WTC11 (cell line): ENCODE measurements around the gene ANO7. TPM values are rescaled to one million over a fixed set of nuclear protein-coding genes. Genes with fewer than 3 reads are reported as not detected.

Experiments used
- ATAC-seq: fragments of 200-7000 bp; cut with Tn5 transposase; 2 replicates; pipeline ENCODE4 v1.10.0; 2021; ENCODE audit warnings: mild to moderate bottlenecking, moderate library complexity
- CTCF ChIA-PET: fragments of 300-600 bp; sonication (Branson Sonifier 250); formaldehyde crosslinking; loops from one replicate; lab custom pipeline; 2021; ENCODE audit warnings: antibody characterized with exemption; lab: Charles Lee
- POLR2A ChIA-PET: fragments of 350-600 bp; sonication (Branson Sonifier 250); formaldehyde crosslinking; loops from one replicate; lab custom pipeline; 2021; ENCODE audit warnings: antibody characterized with exemption; lab: Charles Lee
- DNase-seq: peaks from one replicate; pipeline ENCODE4 v3.0.0; 2021; ENCODE audit warnings: low spot score
- H3K27ac Mint-ChIP-seq: 2 replicates; pipeline ENCODE4 v1.8.0; 2021; ENCODE audit warnings: mixed read lengths
- H3K27me3 Mint-ChIP-seq: 2 replicates; pipeline ENCODE4 v1.8.0; 2021; ENCODE audit warnings: low read depth, mild to moderate bottlenecking, moderate library complexity, mixed read lengths
- H3K36me3 Mint-ChIP-seq: 2 replicates; pipeline ENCODE4 v1.8.0; 2021; ENCODE audit warnings: mixed read lengths
- H3K4me1 Mint-ChIP-seq: 2 replicates; pipeline ENCODE4 v1.8.0; 2022; ENCODE audit warnings: mixed read lengths
- H3K4me3 Mint-ChIP-seq: 2 replicates; pipeline ENCODE4 v1.8.0; 2021; ENCODE audit warnings: mild to moderate bottlenecking, moderate library complexity, mixed read lengths
- H3K9me3 Mint-ChIP-seq: 2 replicates; pipeline ENCODE4 v1.8.0; 2021; ENCODE audit warnings: mixed read lengths
- CBFB ChIP-seq: sonication (generic); formaldehyde crosslinking; IDR thresholded peaks from 2 replicates; pipeline ENCODE4 v1.8.1; 2022; ENCODE audit warnings: mild to moderate bottlenecking, low read depth, missing genetic modification reagents
- CTCF ChIP-seq: fragments of 200-600 bp; IDR thresholded peaks from 2 replicates; pipeline ENCODE4 v1.8.0; 2022; ENCODE audit warnings: antibody characterized with exemption
- FOXJ3 ChIP-seq: sonication (generic); formaldehyde crosslinking; IDR thresholded peaks from 2 replicates; pipeline ENCODE4 v1.9.0; 2021; ENCODE audit warnings: missing genetic modification reagents, mild to moderate bottlenecking, borderline replicate concordance
- HMGA2 ChIP-seq: fragments of 250-450 bp; sonication (Bioruptor Pico); IDR thresholded peaks from 2 replicates; pipeline ENCODE4 v1.4.0; 2021; ENCODE audit warnings: mild to moderate bottlenecking, moderate library complexity
- IRF2 ChIP-seq: sonication (generic); formaldehyde crosslinking; IDR thresholded peaks from 2 replicates; pipeline ENCODE4 v1.8.0; 2022; ENCODE audit warnings: low read depth, missing genetic modification reagents, borderline replicate concordance
- NR1H2 ChIP-seq: sonication (generic); formaldehyde crosslinking; IDR thresholded peaks from 2 replicates; pipeline ENCODE4 v1.9.0; 2021; ENCODE audit warnings: mild to moderate bottlenecking, moderate library complexity, missing genetic modification reagents
- OVOL2 ChIP-seq: fragments of 250-450 bp; sonication (Bioruptor Pico); IDR thresholded peaks from 2 replicates; pipeline ENCODE4 v1.9.0; 2021; ENCODE audit warnings: mild to moderate bottlenecking, borderline replicate concordance
- SP1 ChIP-seq: sonication (generic); formaldehyde crosslinking; conservative IDR thresholded peaks from 2 replicates; pipeline ENCODE4 v1.8.1; 2022; ENCODE audit warnings: missing genetic modification reagents
- ZBTB21 ChIP-seq: sonication (generic); formaldehyde crosslinking; IDR thresholded peaks from 2 replicates; pipeline ENCODE4 v1.8.1; 2023; ENCODE audit warnings: mild to moderate bottlenecking, missing genetic modification reagents, borderline replicate concordance
- ZNF138 ChIP-seq: sonication (generic); formaldehyde crosslinking; conservative IDR thresholded peaks from 2 replicates; pipeline ENCODE4 v1.8.1; 2022; ENCODE audit warnings: mild to moderate bottlenecking, moderate library complexity, missing genetic modification reagents
- ZNF281 ChIP-seq: sonication (generic); formaldehyde crosslinking; IDR thresholded peaks from 2 replicates; pipeline ENCODE4 v1.8.0; 2023; ENCODE audit warnings: mild to moderate bottlenecking, missing genetic modification reagents
- ZNF317 ChIP-seq: sonication (generic); formaldehyde crosslinking; IDR thresholded peaks from 2 replicates; pipeline ENCODE4 v1.8.1; 2023; ENCODE audit warnings: low read depth, mild to moderate bottlenecking, moderate library complexity, missing genetic modification reagents, borderline replicate concordance
- ZNF671 ChIP-seq: fragments of 250-450 bp; sonication (Bioruptor Pico); IDR thresholded peaks from 2 replicates; pipeline ENCODE4 v1.8.0; 2021; ENCODE audit warnings: mild to moderate bottlenecking
- total RNA-seq: library from RNA; stranded (reverse); gene quantifications from 3 replicates; pipeline ENCODE4 v1.2.3, GENCODE V29; 2021
- TF ChIP-seq, protein P1 (sequence below): sonication (generic); formaldehyde crosslinking; IDR thresholded peaks from 2 replicates; pipeline ENCODE4 v1.8.1; 2023; ENCODE audit warnings: mild to moderate bottlenecking, missing genetic modification reagents, borderline replicate concordance
- TF ChIP-seq, protein P2 (sequence below): sonication (generic); formaldehyde crosslinking; conservative IDR thresholded peaks from 2 replicates; pipeline ENCODE4 v1.8.1; 2023; ENCODE audit warnings: mild to moderate bottlenecking, low read depth, missing genetic modification reagents, moderate library complexity
- TF ChIP-seq, protein P3 (sequence below): fragments of 250-450 bp; sonication (Bioruptor Pico); IDR thresholded peaks from 2 replicates; pipeline ENCODE4 v1.8.0; 2021; ENCODE audit warnings: mild to moderate bottlenecking

Gene ANO7
- total RNA-seq, 1 experiment from 2014 or later: 8.0 TPM

- Mint-ChIP-seq H3K27me3 (no peaks in the 10 kb centered on the region), H3K36me3 (no peaks in the 10 kb centered on the region; the same call in 1 of the 2 replicates)
- no peak for DNase-seq
- ATAC-seq: no peak
- no peak for TF ChIP-seq CTCF
- no peak for TF ChIP-seq OVOL2 (CRISPR knock-in tag)
- no peak for TF ChIP-seq HMGA2 (CRISPR knock-in tag)
- TF ChIP-seq ZBTB21 (CRISPR knock-in tag): no peak
- TF ChIP-seq ZNF317 (CRISPR knock-in tag): no peak
- TF ChIP-seq FOXJ3 (CRISPR knock-in tag): no peak
- TF ChIP-seq, protein P1, sequence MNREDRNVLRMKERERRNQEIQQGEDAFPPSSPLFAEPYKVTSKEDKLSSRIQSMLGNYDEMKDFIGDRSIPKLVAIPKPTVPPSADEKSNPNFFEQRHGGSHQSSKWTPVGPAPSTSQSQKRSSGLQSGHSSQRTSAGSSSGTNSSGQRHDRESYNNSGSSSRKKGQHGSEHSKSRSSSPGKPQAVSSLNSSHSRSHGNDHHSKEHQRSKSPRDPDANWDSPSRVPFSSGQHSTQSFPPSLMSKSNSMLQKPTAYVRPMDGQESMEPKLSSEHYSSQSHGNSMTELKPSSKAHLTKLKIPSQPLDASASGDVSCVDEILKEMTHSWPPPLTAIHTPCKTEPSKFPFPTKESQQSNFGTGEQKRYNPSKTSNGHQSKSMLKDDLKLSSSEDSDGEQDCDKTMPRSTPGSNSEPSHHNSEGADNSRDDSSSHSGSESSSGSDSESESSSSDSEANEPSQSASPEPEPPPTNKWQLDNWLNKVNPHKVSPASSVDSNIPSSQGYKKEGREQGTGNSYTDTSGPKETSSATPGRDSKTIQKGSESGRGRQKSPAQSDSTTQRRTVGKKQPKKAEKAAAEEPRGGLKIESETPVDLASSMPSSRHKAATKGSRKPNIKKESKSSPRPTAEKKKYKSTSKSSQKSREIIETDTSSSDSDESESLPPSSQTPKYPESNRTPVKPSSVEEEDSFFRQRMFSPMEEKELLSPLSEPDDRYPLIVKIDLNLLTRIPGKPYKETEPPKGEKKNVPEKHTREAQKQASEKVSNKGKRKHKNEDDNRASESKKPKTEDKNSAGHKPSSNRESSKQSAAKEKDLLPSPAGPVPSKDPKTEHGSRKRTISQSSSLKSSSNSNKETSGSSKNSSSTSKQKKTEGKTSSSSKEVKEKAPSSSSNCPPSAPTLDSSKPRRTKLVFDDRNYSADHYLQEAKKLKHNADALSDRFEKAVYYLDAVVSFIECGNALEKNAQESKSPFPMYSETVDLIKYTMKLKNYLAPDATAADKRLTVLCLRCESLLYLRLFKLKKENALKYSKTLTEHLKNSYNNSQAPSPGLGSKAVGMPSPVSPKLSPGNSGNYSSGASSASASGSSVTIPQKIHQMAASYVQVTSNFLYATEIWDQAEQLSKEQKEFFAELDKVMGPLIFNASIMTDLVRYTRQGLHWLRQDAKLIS (CRISPR knock-in tag): no peak
- TF ChIP-seq ZNF138 (CRISPR knock-in tag): no peak
- TF ChIP-seq ZNF281 (CRISPR knock-in tag): no peak
- no peak for TF ChIP-seq IRF2
- no peak for TF ChIP-seq NR1H2
- TF ChIP-seq CBFB (CRISPR knock-in tag): no peak
- TF ChIP-seq, protein P2, sequence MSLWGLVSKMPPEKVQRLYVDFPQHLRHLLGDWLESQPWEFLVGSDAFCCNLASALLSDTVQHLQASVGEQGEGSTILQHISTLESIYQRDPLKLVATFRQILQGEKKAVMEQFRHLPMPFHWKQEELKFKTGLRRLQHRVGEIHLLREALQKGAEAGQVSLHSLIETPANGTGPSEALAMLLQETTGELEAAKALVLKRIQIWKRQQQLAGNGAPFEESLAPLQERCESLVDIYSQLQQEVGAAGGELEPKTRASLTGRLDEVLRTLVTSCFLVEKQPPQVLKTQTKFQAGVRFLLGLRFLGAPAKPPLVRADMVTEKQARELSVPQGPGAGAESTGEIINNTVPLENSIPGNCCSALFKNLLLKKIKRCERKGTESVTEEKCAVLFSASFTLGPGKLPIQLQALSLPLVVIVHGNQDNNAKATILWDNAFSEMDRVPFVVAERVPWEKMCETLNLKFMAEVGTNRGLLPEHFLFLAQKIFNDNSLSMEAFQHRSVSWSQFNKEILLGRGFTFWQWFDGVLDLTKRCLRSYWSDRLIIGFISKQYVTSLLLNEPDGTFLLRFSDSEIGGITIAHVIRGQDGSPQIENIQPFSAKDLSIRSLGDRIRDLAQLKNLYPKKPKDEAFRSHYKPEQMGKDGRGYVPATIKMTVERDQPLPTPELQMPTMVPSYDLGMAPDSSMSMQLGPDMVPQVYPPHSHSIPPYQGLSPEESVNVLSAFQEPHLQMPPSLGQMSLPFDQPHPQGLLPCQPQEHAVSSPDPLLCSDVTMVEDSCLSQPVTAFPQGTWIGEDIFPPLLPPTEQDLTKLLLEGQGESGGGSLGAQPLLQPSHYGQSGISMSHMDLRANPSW: no peak
- TF ChIP-seq SP1 (CRISPR knock-in tag): no peak
- TF ChIP-seq, protein P3, sequence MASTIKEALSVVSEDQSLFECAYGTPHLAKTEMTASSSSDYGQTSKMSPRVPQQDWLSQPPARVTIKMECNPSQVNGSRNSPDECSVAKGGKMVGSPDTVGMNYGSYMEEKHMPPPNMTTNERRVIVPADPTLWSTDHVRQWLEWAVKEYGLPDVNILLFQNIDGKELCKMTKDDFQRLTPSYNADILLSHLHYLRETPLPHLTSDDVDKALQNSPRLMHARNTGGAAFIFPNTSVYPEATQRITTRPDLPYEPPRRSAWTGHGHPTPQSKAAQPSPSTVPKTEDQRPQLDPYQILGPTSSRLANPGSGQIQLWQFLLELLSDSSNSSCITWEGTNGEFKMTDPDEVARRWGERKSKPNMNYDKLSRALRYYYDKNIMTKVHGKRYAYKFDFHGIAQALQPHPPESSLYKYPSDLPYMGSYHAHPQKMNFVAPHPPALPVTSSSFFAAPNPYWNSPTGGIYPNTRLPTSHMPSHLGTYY (CRISPR knock-in tag): no peak
- TF ChIP-seq ZNF671 (CRISPR knock-in tag): no peak
- TF ChIP-seq, all 79 proteins: peak for 0
- H3K4me1 Mint-ChIP-seq: peaks cover 27% of the 10 kb centered on the region
- H3K4me3 Mint-ChIP-seq: peak overlapping the region; percentile 93
- ChIA-PET CTCF (interaction anchor here (0.6 to 3.3 kb wide), 11 partner anchors 8 to 553 kb away, joined by 3 to 21 read pairs (median 4); partner anchors contain the start of genes HDLBP, ING5 and SEPTIN2), POLR2A (interaction anchor here (1.0 to 1.5 kb wide), 3 partner anchors 47 to 167 kb away, joined by 3 read pairs; partner anchors contain the start of genes MTERF4 and SEPTIN2)
- H3K27ac Mint-ChIP-seq: no peak overlapping the region
- H3K9me3 Mint-ChIP-seq: no peaks in the 10 kb centered on the region
Measured at GRCh38 chr2:241149675-241149924, 38.9 kb upstream of the ANO7 start.
